K562 (cell line): ENCODE data around the gene RACK1. TPM values are rescaled to one million over a fixed set of nuclear protein-coding genes. Genes with fewer than 3 reads are reported as not detected.
A peak's percentile ranks its signal among the peaks of the same experiment; 100 is the strongest.

Experiments used
- ATAC-seq: fragments of 200-7000 bp; cut with Tn5 transposase; 3 replicates; pipeline ENCODE4 v1.9.1; 2020; ENCODE audit warnings: moderate library complexity
- BruUV-seq: library from RNA; stranded (reverse); fragments of 400-500 nt; replicated peaks from 2 replicates; lab custom pipeline; 2021; lab: Mats Ljungman, UMichigan
- CTCF ChIA-PET: fragments of 300-600 bp; formaldehyde crosslinking; extraction: SDS; loops from one replicate; lab custom pipeline; 2021; ENCODE audit warnings: low intra/inter-chr PET ratio; lab: Yijun Ruan, JAX
- POLR2A ChIA-PET: fragments of 300-600, 350-650 bp; sonication (Branson Sonifier 250); formaldehyde crosslinking; extraction: SDS; loops from one replicate; lab custom pipeline; 2021; ENCODE audit warnings: antibody characterized with exemption, inconsistent platforms; lab: Yijun Ruan, JAX
- DNase-seq, 4 experiments: peaks; one replicate each; pipeline versions ENCODE4 v3.0.0 to v3.0.0-alpha.2; 2011 to 2018; ENCODE audit warnings: low spot score in 3 of 4, mixed read lengths in 3 of 4; ENCODE audit errors: extremely low read depth in 1 of 4
- FAIRE-seq: peaks from 2 replicates; lab custom pipeline; 2011; peaks lifted over from hg19 to GRCh38; lab: Jason Lieb, UNC
- H2AFZ ChIP-seq: 2 replicates; pipeline ENCODE4 v1.6.0; 2011; ENCODE audit warnings: low read depth, low read length, control low read depth, inconsistent platforms
- H3K27ac ChIP-seq: fragments of 200-600 bp; 3 replicates; pipeline ENCODE4 v1.8.0; 2011; ENCODE audit warnings: low read depth, mild to moderate bottlenecking, control low read depth, inconsistent platforms, low read length, moderate library complexity, mixed read lengths; ENCODE audit errors: extremely low read depth
- H3K27me3 ChIP-seq, 2 experiments: fragments of 300-600 bp in 1 of 2; 2 replicates in 1 of 2; 3 replicates in 1 of 2; pipeline versions ENCODE4 v1.6.0 to v1.8.0; 2011; ENCODE audit warnings: inconsistent platforms in 2 of 2, low read length in 2 of 2, mild to moderate bottlenecking in 1 of 2, mixed read lengths in 1 of 2, moderate library complexity in 1 of 2; ENCODE audit not compliant: control insufficient read depth in 2 of 2, insufficient read depth in 2 of 2
- H3K36me3 ChIP-seq: fragments of 300-600 bp; 3 replicates; pipeline ENCODE4 v1.8.0; 2011; ENCODE audit warnings: mild to moderate bottlenecking, low read length, inconsistent platforms; ENCODE audit not compliant: control insufficient read depth, insufficient read depth
- H3K4me1 ChIP-seq, 2 experiments: fragments of 200-600 bp in 1 of 2; replicated peaks in 1 of 2; 2 replicates in 1 of 2; 3 replicates in 1 of 2; pipeline versions ENCODE4 v1.5.1 to v1.8.0; 2011; ENCODE audit warnings: inconsistent platforms in 2 of 2, low read length in 2 of 2, mild to moderate bottlenecking in 1 of 2, mixed read lengths in 1 of 2, moderate library complexity in 1 of 2; ENCODE audit not compliant: control insufficient read depth in 2 of 2, insufficient read depth in 2 of 2
- H3K4me2 ChIP-seq: 2 replicates; pipeline ENCODE4 v1.6.1; 2011; ENCODE audit warnings: low read length, control low read depth, inconsistent platforms, mixed read lengths; ENCODE audit not compliant: insufficient read depth
- H3K4me3 ChIP-seq: fragments of 200-600 bp; sonication (generic), shearing (Covaris generic); 2 replicates; pipeline ENCODE4 v1.5.1; 2016; ENCODE audit warnings: control low read depth, inconsistent platforms
- H3K79me2 ChIP-seq: fragments of 200-600 bp; 3 replicates; pipeline ENCODE4 v1.8.0; 2011; ENCODE audit warnings: low read length, inconsistent platforms; ENCODE audit not compliant: control insufficient read depth, insufficient read depth
- H3K9ac ChIP-seq, 2 experiments: 2 replicates each; pipeline versions ENCODE4 v1.6.0 to v1.6.1; 2011; ENCODE audit warnings: low read depth in 2 of 2, low read length in 2 of 2, control low read depth in 1 of 2, inconsistent platforms in 1 of 2, mild to moderate bottlenecking in 1 of 2, mixed read lengths in 1 of 2; ENCODE audit not compliant: insufficient read depth in 1 of 2
- H3K9me1 ChIP-seq: one replicate; pipeline ENCODE4 v1.6.0; 2011; ENCODE audit warnings: inconsistent platforms, mild to moderate bottlenecking, low read length, moderate library complexity; ENCODE audit not compliant: control insufficient read depth, insufficient read depth
- H3K9me3 ChIP-seq: replicated peaks from 2 replicates; pipeline ENCODE4 v1.5.1; 2011; ENCODE audit warnings: low read depth, low read length, inconsistent platforms; ENCODE audit not compliant: control insufficient read depth, insufficient read depth
- H4K20me1 ChIP-seq: replicated peaks from 2 replicates; pipeline ENCODE4 v1.6.1; 2011; ENCODE audit warnings: low read length, inconsistent platforms, mixed read lengths; ENCODE audit not compliant: control insufficient read depth, insufficient read depth
- BCOR ChIP-seq: fragments of 450-650 bp; IDR thresholded peaks from 2 replicates; pipeline ENCODE4 v1.6.1; 2016
- CLOCK ChIP-seq: fragments of 250-450 bp; sonication (Bioruptor Pico); IDR thresholded peaks from 2 replicates; pipeline ENCODE4 v1.4.0; 2020; ENCODE audit warnings: mild to moderate bottlenecking, moderate library complexity, borderline replicate concordance
- POLR2G ChIP-seq: fragments of 200-400 bp; formaldehyde crosslinking; IDR thresholded peaks from 2 replicates; pipeline ENCODE4 v1.6.1; 2017; ENCODE audit warnings: low read depth, mild to moderate bottlenecking, antibody characterized with exemption, low read length, moderate library complexity
- RBM14 ChIP-seq: fragments of 200-400 bp; formaldehyde crosslinking; IDR thresholded peaks from 2 replicates; pipeline ENCODE4 v1.6.1; 2018; ENCODE audit warnings: low read depth, mild to moderate bottlenecking, low read length, moderate library complexity, borderline replicate concordance; ENCODE audit not compliant: insufficient read depth
- ZBTB33 ChIP-seq: sonication (generic); formaldehyde crosslinking; IDR thresholded peaks from 2 replicates; pipeline ENCODE4 v1.8.1; 2023; ENCODE audit warnings: mild to moderate bottlenecking, missing genetic modification reagents
- ZNF121 ChIP-seq: sonication (generic); formaldehyde crosslinking; conservative IDR thresholded peaks from 2 replicates; pipeline ENCODE4 v1.8.0; 2022; ENCODE audit warnings: missing genetic modification reagents
- ZNF384 ChIP-seq: IDR thresholded peaks from 2 replicates; pipeline ENCODE4 v1.6.1; 2012; ENCODE audit warnings: low read depth, low read length, improper control_type of control experiment
- WGBS: fragments of 100-300 bp; shearing (Covaris generic); methylation state at CpG from one replicate; pipeline ENCODE4 v1.1.6; 2016; ENCODE audit warnings: low coverage, mixed read lengths; ENCODE audit not compliant: insufficient coverage; ENCODE audit errors: missing lambda C conversion rate; 5-methylcytosine and 5-hydroxymethylcytosine counted together
- in situ Hi-C: fragments of 300-500 bp; cut with MboI; formaldehyde crosslinking; loops from 4 replicates; pipeline ENCODE4 v1.15.0; 2018; ENCODE audit warnings: inconsistent platforms, mixed read lengths
- intact Hi-C: fragments of 100-400 bp; cut with micrococcal nuclease; formaldehyde crosslinking; loops from 2 replicates; pipeline ENCODE4 v1.14.2; 2022
- polyA plus RNA-seq, 8 experiments: library from polyadenylated mRNA; depleted of rRNA in 4 of 8; stranded (reverse) in 5 of 8; unstranded in 3 of 8; fragments of >200 nt; fragmentation: Nextera tagmentation in 2 of 8; fragmentation: Illumina TruSeq in 1 of 8; extraction: Ambion mirVana in 2 of 8; extraction: Trizol in 1 of 8; gene quantifications; 2 replicates each; pipeline versions ENCODE4 v1.2.1 to v1.2.3, GENCODE V29; 2011 to 2014; ENCODE audit warnings: inconsistent platforms in 1 of 8, missing spikeins in 1 of 8
- total RNA-seq, 7 experiments: library from RNA; depleted of rRNA in 6 of 7; stranded (reverse); fragments of >200 nt in 6 of 7; fragmentation: Illumina TruSeq in 2 of 7; extraction: Trizol in 2 of 7; gene quantifications; 2 replicates each; pipeline versions ENCODE4 v1.2.1 to v1.2.3, GENCODE V29; 2011 to 2021; ENCODE audit warnings: low replicate concordance in 1 of 7
- TF ChIP-seq, protein P1 (sequence below): fragments of 250-450 bp; sonication (Bioruptor Pico); IDR thresholded peaks from 2 replicates; pipeline ENCODE4 v1.6.1; 2021; ENCODE audit warnings: mild to moderate bottlenecking

RACK1 gene
- total and polyA plus RNA-seq, 9 of the 15 experiments (the other 6 are each of a cell fraction or from before 2014, with no cell fraction given) = 2,303 to 5,311 (median 3,833) TPM

GRCh38 chr5:181258576-181258975 is 14.9 kb upstream of the RACK1 start:
- Histone ChIP-seq H3K9ac (peak overlapping the region in 1 of 2 experiments; percentile 35; a peak in 2 of 4 replicates), H3K4me1 (peaks cover 23 to 28% of the 10 kb centered on the region in 2 experiments; a peak in 4 of 5 replicates), H2AFZ (no peak overlapping the region), H4K20me1 (peaks cover 33% of the 10 kb centered on the region), H3K36me3 (peaks cover 46% of the 10 kb centered on the region), H3K4me3 (peak overlapping the region; percentile 98), H3K27ac (peak overlapping the region; percentile 19; the same call in 2 of the 3 replicates), H3K79me2 (peaks cover 89% of the 10 kb centered on the region), H3K27me3 (no peaks in the 10 kb centered on the region), H3K9me1 (no peaks in the 10 kb centered on the region), H3K4me2 (peak overlapping the region; percentile 99), H3K9me3 (no peaks in the 10 kb centered on the region)
- TF ChIP-seq, protein P1, sequence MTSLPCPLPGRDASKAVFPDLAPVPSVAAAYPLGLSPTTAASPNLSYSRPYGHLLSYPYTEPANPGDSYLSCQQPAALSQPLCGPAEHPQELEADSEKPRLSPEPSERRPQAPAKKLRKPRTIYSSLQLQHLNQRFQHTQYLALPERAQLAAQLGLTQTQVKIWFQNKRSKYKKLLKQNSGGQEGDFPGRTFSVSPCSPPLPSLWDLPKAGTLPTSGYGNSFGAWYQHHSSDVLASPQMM = no peak
- 0 out of 2 replicates have a peak, but pooled peaks have one; percentile 19 for TF ChIP-seq POLR2G
- 6% methylated on average over 3 of the region's 3 CpGs for WGBS
- in situ Hi-C loops (no loop called here), intact Hi-C loops (no loop called here)
- POLR2A ChIA-PET = interaction anchor here (0.9 to 13.0 kb wide), 2 partner anchors 14 to 23 kb away, joined by 3 to 185 read pairs; partner anchors contain the start of gene RACK1
- no peak for ATAC-seq
- no peak for DNase-seq
- CTCF ChIA-PET = no interaction called here
- FAIRE-seq = no peak
- no TSS peak for BruUV-seq

DNA sequence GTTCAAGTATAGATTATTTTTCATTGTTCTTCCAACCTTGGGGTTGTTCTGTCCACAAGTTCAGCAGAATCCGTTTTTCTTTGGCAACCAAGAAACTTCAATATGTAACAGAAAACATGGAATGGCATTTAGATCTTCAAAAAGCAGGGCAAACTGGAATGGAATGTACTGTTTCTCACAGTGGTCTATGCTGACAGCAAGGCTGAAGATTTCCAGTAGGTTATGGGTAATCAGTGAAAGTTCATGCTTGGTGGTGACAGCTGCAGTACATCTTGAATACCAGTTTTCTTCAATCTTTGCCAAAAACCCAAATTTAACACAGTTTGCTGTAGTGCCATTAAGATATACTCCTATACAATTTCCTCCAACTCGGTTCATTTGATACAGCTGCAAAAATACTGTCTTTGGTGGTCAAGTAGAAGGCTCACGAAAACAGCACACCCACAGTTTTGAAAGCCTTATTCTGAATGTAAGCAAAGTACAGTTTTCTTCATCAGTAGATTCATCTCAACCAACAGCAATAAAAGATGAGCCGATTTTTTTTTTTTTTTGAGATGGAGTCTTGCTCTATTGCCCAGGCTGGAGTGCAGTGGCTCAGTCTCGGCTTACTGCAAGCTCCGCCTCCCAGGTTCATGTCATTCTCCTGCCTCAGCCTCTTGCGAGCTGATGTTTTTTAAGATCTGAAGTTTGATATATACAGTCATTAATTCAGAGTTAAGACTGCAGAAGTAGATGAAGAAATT is 12.3 kb upstream of the RACK1 start:
- H4K20me1 ChIP-seq = peaks cover 47% of the 10 kb centered on the region
- CTCF ChIA-PET = no interaction called here
- no peak for FAIRE-seq
- TF ChIP-seq ZNF384 = 0 out of 2 replicates have a peak, but pooled peaks have one; percentile 37
- TF ChIP-seq BCOR = 0 out of 2 replicates have a peak, but pooled peaks have one; percentile 16
- peak; percentile 70 for TF ChIP-seq ZNF121
- no peak for TF ChIP-seq ZBTB33
- no peak for TF ChIP-seq CLOCK (CRISPR knock-in tag)
- no peak for TF ChIP-seq RBM14

More for the DNA sequence above, 12.3 kb upstream of the RACK1 start:
- no peak overlapping the region for H3K4me3 ChIP-seq
- H2AFZ ChIP-seq = no peak overlapping the region
- no peaks in the 10 kb centered on the region for H3K9me3 ChIP-seq
- ATAC-seq (no peak), DNase-seq (no peak)
- no peak overlapping the region for H3K9ac ChIP-seq
- intact Hi-C loops (no loop called here), in situ Hi-C loops (no loop called here)
- H3K79me2 ChIP-seq = peaks cover 95% of the 10 kb centered on the region
- peaks cover 60% of the 10 kb centered on the region for H3K36me3 ChIP-seq
- H3K9me1 ChIP-seq = no peaks in the 10 kb centered on the region
- POLR2A ChIA-PET = interaction anchor here (0.9 to 13.0 kb wide), 3 partner anchors 11 to 25 kb away, joined by 3 to 185 read pairs (median 4); partner anchors contain the start of gene RACK1
- H3K4me2 ChIP-seq = no peak overlapping the region
- no peaks in the 10 kb centered on the region for H3K27me3 ChIP-seq
- H3K4me1 ChIP-seq = peaks cover 11 to 30% of the 10 kb centered on the region in 2 experiments; a peak in 4 of 5 replicates
- WGBS = 38% methylated on average over 7 of the region's 7 CpGs
- H3K27ac ChIP-seq = no peak overlapping the region
- BruUV-seq = TSS peak; percentile 5
